Activated naive CD8-positive, alpha-beta T cell treated with anti-CD3 and anti-CD28 coated beads, Interleukin-2, amount 50 U/mL, for 16 hours (primary cell): Measurements from ENCODE around the gene COL5A1.

ENCODE experiments used
- DNase-seq: peaks from one replicate; pipeline ENCODE4 v3.0.0-alpha.2; 2020; ENCODE audit warnings: low read depth, low spot score

The COL5A1 gene

DNA sequence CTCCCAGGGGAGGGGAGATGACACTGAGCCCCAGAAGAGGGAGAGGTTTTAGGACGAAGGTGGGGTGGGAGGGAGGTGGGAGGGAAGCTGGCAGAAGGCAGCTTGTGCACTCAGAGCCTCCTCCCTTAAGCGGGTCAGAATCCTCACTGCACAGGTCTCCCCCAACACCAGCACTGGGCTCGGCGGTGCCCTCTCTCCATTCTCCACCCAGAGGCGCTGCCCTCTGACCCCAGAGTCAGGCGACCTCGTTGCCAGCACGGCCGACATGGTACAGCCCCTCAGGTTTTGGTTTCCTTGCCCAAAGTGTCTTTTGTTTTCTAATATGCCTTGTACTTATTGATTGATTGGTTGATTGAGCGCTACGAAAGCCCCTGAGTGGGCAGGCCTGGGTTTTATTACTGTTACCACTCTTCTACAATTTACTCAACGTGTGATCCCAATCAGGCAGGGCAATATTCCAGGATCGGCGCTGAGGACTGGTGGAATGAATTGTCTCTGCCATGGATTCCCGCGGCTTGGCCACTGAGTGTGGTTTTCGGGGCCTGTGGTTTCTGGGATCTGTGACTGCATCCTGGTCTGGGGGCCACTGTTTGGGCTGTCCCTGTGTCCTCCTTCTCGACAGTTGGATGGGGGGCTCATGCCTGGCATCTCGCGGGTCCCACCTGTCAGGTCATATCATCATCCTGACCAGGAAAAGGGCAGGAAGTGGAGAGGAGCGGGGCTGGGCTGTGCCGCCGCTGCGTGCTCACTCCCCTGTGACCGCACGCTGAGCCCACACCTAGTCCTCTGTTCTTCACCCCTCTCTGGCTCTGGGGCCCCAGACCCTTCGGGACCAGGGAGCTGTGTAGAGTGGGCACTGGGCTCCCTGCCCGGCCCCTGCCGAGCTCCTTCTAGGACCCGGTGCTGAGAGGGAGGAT is 229.4 kb downstream of the COL5A1 start:
- DNase-seq = no peak

DNA sequence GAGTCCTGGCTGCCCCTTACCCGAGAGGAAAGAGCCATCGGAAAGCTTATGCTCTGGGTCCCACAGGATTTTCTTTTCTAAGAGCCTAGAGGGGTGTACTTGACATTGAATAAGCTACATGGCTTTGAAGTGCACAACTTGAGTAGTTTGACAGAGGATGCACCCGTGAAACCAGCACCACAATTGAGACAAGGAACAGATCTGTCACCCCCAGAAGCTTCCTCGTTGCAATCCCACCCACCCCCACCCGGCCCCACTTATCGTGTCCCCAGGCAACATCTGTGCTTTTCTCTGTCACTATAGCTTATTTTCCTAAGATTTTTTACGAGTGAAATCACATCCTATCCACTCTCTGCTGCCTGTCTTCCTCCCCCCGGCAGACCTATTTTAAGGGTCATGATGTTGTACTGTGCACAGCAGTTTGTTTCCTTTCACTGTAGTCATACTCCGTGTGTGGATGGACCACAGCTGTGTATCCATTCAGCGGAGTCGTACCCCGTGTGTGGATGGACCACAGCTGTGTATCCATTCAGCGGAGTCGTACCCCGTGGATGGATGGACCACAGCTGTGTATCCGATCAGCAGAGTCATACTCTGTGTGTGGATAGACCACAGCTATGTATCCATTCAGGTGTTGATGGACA is 230.2 kb downstream of the COL5A1 start:
- no peak for DNase-seq

DNA sequence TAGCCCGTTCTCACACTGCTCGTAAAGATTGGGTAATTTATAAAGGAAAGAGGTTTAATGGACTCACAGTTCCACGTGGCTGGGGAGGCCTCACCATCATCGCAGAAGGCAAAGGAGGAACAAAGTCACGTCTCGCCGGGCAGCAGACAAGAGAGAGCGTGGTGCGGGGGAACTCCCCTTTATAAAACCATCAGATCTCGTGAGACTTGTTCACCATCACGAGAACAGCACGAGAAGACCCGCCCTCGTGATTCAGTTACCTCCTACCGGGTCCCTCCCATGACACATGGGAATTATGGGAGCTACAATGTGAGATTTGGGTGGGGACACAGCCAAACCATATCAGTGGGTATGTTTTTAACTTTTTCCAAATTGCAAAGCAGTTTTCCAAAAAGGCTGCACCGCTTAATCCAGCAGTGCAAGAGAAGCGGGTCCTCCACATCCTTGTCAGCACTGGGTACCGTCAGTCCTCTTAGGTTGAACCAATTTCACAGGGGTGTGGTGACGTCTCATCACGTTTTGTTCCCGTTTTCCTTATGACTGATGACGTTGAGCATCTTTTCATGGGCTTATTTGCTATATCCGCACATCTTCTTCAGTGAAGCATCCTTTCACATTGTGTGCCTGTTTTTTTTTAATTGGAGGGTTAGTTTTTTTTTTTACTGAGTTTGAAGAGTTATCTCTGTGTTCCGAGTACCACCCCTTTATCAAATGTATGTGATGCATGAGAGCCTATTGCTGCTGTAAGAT is 231.1 kb downstream of the COL5A1 start:
- DNase-seq = no peak

DNA sequence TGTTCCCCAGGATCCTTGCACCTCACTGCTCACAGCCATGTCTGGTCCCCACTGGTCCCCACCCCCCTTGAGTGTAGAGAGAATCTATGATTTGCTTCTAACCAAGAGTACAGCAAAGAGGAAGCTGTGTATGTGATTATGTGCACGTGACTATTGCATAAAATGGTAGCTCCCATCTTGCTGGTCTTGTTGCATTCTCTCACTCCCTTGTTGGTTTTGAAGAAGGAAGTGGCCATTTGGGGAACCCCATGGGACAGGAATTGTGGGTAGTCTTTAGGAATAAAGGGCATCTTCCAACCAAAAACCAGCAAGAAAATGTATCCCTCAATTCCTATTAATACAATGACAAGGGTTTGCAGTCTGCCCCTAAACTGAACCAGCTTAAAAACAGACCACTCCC is 233.8 kb downstream of the COL5A1 start:
- no peak for DNase-seq

DNA sequence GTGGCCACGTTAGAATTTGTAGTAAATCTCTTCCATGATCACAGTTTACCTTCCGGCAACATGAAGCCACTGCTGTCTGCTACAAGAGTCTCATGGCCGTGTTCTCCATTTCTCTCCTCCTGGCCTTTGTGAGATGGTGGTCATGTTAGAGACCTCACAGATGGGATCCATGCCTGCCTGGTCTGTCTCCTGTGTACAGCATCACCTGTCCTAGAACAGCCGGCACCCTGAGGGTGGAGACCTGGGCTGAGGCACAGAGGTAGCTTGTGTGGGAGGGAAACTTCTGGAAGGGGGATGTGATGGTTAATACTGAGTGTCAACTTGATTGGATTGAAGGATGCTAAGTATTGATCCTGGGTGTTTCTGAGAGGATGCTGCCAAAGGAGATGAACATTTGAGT is 235.9 kb downstream of the COL5A1 start:
- no peak for DNase-seq

DNA sequence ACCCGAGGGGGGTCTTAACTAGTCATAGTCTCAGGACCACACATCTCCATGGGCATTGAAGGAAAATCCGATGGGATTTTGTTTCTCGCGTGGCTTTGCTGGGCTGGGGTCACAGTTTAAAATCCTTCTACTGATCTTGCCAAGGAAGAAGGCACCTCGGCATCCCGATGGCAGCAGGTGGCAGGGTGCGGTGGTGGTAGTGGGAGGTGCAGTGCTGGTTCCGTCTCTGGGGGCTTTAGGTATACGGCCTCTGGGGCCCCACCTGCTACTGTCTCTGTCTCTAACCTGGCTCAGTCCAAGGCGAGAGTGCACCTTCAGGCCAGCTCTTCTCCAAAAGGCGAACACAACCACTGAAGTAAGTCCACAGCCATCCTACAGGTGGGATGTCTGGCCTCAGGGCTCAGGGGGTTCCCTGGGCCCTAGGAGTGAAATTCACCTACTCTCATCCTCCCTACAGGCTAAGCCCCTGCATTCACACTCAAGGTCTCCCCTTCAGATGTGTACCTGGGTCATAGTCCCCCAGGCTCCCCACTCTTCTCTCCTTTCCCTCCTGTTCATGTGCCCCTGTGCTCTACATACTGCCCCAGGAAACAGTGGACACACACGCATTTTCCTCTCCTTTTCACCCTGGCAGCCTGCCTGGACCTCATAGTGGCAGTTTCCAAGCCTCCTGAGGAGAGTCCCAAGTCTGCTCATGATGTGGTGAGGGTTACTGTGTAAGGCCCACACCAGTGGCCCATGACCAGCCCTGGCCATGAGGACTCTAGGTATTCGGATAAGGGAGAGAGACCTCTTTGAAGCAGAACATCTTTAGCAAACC is 238.3 kb downstream of the COL5A1 start:
- no peak for DNase-seq

DNA sequence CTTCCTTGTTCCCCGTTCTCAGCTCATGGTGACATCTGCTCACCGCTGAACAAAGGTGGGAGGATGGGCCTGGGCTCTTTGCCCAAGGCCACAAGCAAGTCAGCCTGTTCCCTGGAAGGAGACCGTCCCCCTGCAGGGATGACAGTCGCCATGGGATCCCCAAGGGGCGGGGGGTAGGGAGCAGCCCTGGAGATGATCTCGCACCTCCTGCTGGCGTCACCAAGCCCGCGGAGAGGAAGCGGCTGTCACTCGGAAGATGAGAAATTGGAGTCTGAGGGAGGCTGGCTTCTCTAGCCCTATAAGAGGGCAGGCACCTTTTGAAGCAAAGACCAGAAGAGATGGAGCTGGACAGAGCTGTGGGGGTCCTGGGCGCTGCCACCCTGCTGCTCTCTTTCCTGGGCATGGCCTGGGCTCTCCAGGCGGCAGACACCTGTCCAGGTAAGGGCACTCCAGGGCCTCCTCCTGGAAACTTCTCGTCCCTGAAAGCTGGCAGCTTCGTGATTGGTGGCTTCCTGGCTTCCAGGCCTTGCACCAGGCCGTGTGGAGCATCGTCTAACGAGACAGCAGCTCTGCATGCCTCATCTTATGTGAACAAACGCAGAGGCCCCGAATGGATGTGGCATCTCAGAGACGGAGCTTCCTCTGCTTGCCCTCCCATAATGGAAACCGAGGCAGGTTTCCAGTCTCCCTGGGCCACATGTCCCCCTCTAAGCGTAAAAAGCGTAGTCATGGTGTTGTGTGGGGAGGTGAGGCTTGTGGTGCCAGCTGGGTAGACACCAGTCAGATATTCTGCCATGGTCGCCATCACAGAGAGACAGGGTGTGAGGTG is 239.1 kb downstream of the COL5A1 start, which contains the start of gene FCN2:
FCN2 (plus strand) TSS at position 327 of the 829 bp plus-strand sequence; CDS start at position 339, 12 bp downstream.
- no peak for DNase-seq

DNA sequence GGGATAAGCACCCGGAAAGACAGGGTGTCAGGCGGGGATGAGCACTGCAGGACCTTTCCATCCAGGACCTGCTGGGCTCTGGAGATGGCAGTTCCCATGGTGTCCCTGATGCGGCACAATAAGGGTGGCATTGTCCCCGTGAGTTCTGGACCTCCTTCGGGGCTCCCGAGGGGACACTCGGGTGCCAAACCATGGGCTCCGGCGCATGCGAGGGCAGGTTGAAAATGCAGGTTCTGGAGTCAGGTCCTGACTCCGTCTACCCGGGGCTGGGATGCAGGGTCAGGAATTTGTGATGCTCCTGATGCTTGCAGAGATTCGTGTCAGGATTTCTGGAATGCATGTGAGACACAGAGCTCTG is 239.7 kb downstream of the COL5A1 start:
- DNase-seq = no peak

DNA sequence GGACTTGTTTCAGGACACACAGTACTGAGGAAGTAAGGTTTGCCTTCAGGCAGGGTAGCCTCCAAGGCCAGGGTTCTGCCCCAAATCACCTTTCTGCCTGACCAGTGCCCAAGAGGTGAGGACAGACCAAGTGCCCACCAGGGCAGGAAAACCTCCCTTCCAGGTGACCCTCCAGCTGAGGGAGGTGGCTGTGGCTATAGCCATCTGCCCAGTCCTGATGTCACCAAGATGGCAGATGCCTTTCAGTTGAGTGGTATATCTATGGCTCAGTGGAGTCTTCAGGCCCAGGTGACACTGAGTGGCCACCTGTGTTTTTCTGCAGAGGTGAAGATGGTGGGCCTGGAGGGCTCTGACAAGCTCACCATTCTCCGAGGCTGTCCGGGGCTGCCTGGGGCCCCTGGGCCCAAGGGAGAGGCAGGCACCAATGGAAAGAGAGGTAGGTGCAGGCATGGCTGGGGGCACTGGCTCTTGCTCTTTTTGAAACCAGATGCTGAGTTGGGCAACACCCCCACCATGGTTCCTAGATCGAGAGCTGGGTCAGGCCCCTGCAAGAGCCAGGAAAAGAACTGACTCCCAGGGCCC is 240.7 kb downstream of the COL5A1 start:
- no peak for DNase-seq

DNA sequence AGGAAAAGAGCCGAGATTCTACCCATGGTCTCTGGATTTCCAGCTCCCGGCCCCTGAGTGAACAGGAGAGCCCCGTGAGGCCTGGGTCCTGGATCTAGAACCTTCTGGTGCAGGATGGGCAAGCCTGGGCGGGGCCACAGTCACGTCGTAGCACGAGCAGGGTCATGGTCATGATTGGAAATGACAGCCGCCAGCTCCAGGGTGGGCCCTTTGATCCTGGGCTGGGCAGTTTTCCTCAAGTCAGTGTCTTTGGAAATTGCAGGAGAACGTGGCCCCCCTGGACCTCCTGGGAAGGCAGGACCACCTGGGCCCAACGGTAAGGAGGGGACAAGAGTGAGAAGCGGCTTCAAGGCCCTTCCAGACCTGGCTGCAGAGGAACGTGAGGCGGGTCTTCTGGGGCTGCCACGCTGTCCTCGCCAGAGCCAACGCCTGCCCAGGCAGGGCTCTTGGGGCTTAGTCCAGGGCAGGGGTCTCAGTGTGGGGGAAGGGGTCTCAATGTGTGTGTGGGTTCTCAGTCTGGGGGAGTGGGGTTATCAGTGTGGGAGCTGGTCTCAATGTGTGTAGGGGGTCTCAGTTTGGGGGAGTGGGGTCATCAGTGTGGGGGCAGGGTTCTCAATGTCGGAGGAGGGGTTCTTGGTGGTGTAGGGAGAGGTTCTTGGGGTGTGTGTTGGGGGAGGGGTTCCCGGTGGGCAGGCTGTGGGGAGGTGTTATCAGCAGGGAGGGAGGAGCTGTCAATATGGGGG is 241.6 kb downstream of the COL5A1 start:
- no peak for DNase-seq

DNA sequence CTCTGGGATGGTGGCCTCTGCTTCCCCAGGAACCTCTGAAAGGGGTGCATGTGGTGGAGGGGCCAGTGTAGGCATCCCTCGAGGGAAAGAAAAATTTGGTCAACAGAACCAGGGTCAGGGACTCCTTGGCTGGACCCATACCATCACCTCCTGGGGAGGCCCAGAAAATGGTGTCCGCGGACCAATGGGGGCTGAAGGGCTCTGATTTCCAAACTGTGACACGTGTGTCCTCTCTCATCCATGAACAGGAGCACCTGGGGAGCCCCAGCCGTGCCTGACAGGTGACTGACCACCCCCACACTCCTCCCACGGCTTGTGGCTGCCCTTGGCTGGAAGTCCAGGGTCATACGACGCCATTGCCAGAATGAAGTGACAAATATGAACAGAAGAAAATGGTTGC is 242.9 kb downstream of the COL5A1 start:
- no peak for DNase-seq

DNA sequence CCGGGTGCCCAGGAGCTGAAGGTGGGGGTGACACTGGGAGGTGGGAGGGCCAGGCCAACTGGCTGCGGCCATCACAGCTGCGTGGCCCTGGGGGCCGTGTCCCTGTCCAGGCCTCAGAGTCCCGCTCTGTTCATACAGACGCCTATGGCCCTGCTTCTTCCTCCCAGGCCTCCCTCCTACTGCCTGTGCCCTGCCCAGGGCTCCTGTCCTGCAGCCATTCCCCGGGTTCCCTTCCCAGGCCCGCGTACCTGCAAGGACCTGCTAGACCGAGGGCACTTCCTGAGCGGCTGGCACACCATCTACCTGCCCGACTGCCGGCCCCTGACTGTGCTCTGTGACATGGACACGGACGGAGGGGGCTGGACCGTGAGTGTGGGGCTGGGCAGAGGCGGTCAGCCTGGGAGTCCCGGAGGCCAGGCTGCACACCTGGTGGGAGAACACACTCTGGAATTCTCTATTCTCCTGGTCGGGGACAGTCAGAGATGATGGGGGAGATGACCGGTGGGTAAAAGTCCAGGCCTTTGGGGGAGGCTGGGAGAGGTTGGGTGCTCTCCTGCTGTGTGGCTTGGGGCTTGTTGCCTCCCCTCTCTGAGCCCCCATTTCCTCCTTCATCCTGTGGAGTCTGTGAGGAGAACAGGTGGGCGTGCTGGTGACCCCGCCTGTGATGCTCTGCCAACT is 243.5 kb downstream of the COL5A1 start:
- no peak for DNase-seq

DNA sequence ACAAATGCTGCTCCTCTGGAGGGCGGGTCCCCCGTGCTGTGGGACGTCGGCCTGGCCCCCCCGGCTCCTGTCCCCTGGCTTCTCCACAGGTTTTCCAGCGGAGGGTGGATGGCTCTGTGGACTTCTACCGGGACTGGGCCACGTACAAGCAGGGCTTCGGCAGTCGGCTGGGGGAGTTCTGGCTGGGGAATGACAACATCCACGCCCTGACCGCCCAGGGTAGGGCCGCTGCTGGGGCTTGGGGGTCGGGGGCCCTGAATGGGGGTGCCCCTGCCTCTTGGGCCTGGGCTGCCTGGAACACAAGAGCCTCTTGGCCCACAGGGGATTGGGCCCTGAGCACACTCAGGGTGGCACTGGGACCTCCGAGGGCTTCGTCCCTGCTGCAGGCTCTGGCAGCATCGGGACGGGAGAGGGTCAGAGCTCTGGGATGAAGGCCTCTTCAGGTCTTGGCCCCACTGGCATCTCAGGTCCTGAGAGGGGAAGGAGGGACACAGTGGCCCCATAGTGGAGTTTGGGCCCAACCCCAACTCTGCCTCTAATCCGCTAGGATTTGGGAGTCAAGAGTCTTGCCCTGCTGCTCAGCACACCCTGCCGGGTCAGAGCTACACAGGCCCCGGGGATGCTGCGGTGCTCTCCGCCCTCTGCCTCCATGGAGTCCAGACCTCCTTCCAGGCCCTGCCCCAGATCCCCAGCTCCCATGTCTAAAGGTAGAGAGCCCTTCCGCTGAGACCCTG is 244.2 kb downstream of the COL5A1 start:
- no peak for DNase-seq

DNA sequence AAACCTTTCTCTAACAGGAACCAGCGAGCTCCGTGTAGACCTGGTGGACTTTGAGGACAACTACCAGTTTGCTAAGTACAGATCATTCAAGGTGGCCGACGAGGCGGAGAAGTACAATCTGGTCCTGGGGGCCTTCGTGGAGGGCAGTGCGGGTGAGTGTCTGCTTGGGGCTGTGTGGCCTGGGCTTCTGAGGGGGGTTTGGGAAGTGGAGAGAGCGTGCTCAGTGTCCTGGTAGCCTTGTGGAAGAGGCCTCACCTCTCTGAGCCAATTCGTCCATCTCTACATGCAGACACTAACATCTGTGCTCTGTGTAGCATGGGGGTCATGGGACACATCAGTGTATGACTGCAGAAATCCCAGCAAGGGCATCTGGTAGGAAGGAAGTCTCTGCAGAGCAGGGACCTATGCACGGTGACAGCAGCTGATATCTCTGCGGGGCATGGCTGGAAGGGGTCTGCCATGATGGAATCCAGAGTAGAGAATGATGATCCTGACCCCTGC is 244.9 kb downstream of the COL5A1 start:
- DNase-seq = no peak

DNA sequence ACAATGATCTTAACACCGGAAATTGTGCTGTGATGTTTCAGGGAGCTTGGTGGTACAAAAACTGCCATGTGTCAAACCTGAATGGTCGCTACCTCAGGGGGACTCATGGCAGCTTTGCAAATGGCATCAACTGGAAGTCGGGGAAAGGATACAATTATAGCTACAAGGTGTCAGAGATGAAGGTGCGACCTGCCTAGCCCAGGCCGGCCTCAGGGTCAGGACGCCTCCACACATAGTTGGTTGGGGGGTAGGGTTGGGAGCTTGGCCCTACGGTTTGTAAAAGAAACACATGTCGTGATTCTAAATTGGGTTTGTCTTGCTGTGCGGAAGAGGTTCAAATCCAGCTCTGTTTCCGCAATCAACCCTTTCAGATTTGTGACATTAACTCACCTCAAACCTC is 245.6 kb downstream of the COL5A1 start:
- DNase-seq = no peak

DNA sequence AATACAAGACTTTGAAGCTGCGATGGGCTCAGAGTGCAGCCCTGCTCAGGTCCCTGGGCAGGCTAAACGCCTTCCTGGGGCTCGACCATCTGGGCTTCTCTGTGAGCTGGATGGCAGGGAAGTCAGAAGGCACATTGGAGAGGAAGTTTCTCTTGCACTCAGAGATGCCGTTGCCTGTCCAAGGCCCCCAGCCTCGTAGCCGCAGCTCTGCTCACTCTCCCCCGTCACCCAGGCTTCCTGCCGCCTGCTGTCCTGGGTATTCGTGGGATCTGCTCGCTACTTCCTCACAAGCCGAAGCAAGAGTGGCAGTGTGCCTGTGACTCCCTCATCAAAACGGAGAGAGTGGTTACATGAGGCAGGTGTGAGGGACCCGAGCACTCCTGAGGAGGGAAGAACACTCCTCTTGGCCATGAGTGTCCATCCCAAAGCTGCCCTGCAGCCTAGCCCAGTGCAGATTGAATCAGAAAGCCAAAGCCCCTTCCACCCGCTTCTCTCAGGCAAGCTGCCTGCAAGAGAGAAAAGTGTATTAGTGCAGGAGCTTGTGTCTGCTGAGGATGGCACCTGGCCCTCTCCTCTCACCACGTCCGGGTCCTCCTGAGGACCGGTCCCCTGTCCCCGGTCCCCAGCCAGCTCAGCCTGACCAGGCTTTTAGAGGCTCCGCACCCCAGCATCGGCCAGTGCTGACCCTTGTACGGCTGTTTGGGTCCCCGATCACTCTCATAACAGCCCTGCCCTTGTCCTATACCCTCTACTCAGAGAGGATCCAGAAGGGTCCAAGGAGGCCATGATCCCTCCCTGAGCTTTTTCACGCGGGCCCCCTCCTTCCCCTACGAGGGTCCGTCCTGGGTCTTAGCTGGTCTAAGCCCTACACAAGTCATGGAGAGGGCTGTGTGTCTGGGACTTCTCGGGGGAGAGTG is 246.3 kb downstream of the COL5A1 start:
- no peak for DNase-seq

DNA sequence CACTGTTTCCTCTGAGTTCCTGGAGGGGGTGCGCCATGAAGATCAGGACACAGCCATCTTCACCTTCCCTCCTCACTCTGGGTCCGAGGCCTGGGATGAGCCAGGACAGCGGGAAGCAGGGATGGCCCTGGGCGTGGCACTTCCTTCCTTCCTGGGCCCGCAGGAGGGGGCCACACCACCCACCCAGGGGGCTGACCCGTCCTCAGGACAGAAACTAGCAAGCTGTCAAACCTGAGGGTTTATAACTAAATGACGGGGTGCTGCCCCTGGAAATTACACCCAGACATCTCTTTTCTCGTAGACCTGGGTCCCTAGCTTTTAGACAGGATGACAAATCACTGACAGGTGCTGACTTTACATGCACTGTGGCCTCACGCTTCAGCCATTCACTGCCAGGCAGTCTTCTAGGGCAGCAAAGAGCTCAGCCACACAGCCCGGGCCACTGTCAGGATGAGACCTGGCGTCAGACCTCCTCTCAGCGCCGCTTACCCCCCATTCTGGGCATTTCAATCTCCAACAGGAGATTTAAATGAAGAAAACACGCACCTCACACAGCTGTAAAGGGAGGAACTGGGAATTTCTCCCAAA is 247.1 kb downstream of the COL5A1 start:
- DNase-seq = no peak
